Activated T-cell treated with anti-CD3 and anti-CD28 coated beads, Interleukin-2, amount 50 U/mL, for 72 hours (primary cell): ENCODE data around the gene MYO5A. TPM values are rescaled to one million over a fixed set of nuclear protein-coding genes. Genes with fewer than 3 reads are reported as not detected.
A peak's percentile ranks its signal among the peaks of the same experiment; 100 is the strongest.
"Not testable (repeated sequence)": the region's sequence is repeated elsewhere in the genome, so short reads cannot be mapped to it uniquely, and the experiment has no call there.

Experiments
- ATAC-seq, 2 donors: fragments of 150-1000 bp; cut with Tn5 transposase; replicated peaks in 1 of 2; 2 replicates each; pipeline ENCODE4 v1.10.0; 2021; ENCODE audit warnings: moderate library complexity in 2 of 2, mild to moderate bottlenecking in 1 of 2
- DNase-seq, 2 donors: peaks; one replicate each; pipeline ENCODE4 v3.0.0; 2021 to 2022; ENCODE audit warnings: mixed read lengths in 1 of 2
- H3K27ac Mint-ChIP-seq: one replicate; pipeline ENCODE4 v1.8.0; 2022; ENCODE audit warnings: mild to moderate bottlenecking, moderate library complexity, mixed read lengths
- H3K27me3 Mint-ChIP-seq: one replicate; pipeline ENCODE4 v1.8.0; 2022; ENCODE audit warnings: low read depth, mixed read lengths
- H3K36me3 Mint-ChIP-seq, 2 donors: one replicate each; pipeline ENCODE4 v1.8.0; 2022; ENCODE audit warnings: mixed read lengths in 2 of 2, mild to moderate bottlenecking in 1 of 2; ENCODE audit not compliant: insufficient read depth in 2 of 2
- H3K4me1 Mint-ChIP-seq: one replicate; pipeline ENCODE4 v1.8.0; 2022; ENCODE audit warnings: low read depth, mixed read lengths
- H3K4me3 Mint-ChIP-seq, 2 donors: one replicate each; pipeline ENCODE4 v1.8.0; 2022; ENCODE audit warnings: mild to moderate bottlenecking in 2 of 2, mixed read lengths in 2 of 2, moderate library complexity in 2 of 2
- H3K9me3 Mint-ChIP-seq, 2 donors: one replicate each; pipeline ENCODE4 v1.8.0; 2022; ENCODE audit warnings: mixed read lengths in 2 of 2
- total RNA-seq, 2 donors: library from RNA; stranded (reverse); gene quantifications; one replicate each; pipeline ENCODE4 v1.2.3, GENCODE V29; 2022

Gene MYO5A
- total RNA-seq, 2 donors from 2014 or later: 29.6 to 37.2 TPM

DNA sequence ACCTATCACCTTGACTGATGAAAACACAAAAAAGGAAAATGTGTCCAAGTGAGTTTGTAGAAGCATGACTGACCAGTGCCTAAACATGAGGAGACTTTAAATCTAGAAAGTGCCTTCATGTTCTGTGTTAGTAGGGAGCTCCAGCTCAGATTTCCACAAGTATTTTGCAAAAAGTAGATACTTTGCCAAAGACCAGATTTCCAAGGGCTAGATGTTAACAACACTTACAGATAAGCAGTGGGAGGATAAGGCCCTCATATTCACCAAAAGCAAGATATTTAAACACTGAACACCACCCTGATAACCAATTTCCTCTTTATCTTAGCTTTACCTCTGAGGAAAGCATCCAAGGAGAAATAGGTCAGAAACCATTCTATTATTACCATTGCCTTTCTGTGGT is 91.0 kb downstream of the MYO5A start:
- Mint-ChIP-seq H3K4me1 (peaks cover 27% of the 10 kb centered on the region), H3K27ac (no peak overlapping the region), H3K9me3 (no peaks in the 10 kb centered on the region), H3K27me3 (no peaks in the 10 kb centered on the region), H3K36me3 (no peaks in the 10 kb centered on the region), H3K4me3 (no peak overlapping the region)
- DNase-seq (no peak), ATAC-seq (no peak)

DNA sequence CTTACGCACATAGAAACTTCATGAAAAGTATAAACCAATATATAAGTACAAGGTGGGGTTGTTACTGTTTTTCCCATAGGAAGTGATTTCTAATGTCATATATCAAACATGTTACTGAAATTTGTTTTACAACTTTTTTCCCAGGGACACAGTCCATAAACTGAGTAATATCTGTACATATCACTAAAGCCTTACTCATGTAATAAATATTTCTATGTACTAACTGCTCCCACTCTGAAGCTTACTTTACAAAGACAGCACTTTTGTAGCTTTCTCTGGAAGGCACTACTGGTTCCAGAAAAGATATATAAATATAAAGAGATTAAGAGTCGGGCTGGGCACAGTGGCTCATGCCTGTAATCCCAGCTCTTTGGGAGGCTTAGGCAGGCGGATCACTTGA is 91.7 kb downstream of the MYO5A start:
- peaks cover 27% of the 10 kb centered on the region for H3K4me1 Mint-ChIP-seq
- H3K9me3 Mint-ChIP-seq: no peaks in the 10 kb centered on the region
- no peaks in the 10 kb centered on the region for H3K36me3 Mint-ChIP-seq

DNA sequence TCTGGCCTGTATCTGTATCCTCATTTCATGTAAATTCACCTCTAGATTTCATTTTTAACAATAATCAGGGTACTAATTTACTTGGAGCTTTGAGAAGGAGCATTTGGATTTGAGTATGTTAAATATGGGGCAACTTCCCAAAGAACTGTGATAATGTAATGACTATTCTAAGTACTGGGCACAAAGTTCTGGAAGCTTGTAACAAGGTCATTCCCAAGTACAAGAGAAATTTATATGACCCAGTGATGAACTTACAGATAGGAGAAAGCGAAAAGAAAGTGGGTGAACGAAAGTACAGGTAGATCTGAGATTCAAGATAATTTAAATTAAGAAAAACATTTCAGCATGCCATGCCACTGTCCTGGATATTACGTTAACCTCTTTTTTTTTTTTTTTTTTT is 93.8 kb downstream of the MYO5A start:
- Mint-ChIP-seq H3K36me3 (no peaks in the 10 kb centered on the region), H3K27me3 (no peaks in the 10 kb centered on the region), H3K9me3 (no peaks in the 10 kb centered on the region), H3K4me1 (peaks cover 14% of the 10 kb centered on the region), H3K27ac (no peak overlapping the region), H3K4me3 (no peak overlapping the region)
- no peak for ATAC-seq
- DNase-seq: no peak

More for the DNA sequence above, 91.7 kb downstream of the MYO5A start:
- Mint-ChIP-seq H3K27ac (no peak overlapping the region), H3K4me3 (no peak overlapping the region), H3K27me3 (no peaks in the 10 kb centered on the region)
- DNase-seq: no peak
- ATAC-seq: no peak

DNA sequence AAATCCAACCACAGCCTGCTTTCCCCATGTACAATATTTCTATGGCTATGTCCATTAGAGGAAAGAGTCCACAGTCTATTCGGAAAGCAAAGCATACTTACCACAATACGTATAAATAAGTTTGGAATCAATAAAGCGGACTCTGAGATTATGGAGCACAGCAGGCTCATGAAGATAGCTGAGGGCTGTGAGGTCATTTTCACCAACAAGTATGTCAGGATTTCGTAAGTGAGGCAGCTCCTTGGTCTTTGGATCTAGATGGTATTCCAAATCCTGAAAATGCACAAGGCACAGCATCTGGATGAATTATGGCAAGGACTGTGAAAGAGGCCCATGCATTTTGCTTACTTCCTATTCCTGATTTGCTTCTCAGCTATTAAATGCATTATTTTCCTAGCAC is 100.4 kb downstream of the MYO5A start:
- no peak overlapping the region for H3K4me3 Mint-ChIP-seq
- H3K4me1 Mint-ChIP-seq: peaks cover 11% of the 10 kb centered on the region
- ATAC-seq (no peak), DNase-seq (no peak)
- no peaks in the 10 kb centered on the region for H3K9me3 Mint-ChIP-seq
- H3K27me3 Mint-ChIP-seq: no peaks in the 10 kb centered on the region
- H3K27ac Mint-ChIP-seq: no peak overlapping the region
- H3K36me3 Mint-ChIP-seq: peaks cover 0 to 1% of the 10 kb centered on the region in 2 donors

DNA sequence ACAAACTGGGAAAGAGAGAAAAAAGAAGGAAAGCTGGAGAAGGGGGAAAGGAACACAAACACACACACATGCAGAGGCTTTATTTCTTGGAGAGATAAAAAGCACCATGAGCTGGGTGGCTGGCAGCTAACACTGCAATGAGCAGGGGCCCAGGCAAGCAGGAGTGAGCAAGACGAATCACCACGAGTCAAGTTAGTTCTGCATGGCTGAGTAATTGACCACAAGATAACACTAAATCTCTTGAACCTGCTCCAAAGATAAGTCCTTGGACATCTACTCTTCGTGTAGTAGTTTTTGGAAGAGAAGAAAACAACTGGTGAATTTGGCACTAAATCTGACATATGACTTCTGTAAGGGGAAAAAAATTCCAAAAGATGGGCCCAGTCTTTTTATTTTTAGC is 100.9 kb downstream of the MYO5A start:
- peaks cover 0 to 1% of the 10 kb centered on the region in 2 donors for H3K36me3 Mint-ChIP-seq
- DNase-seq (peak; percentile 31 to 34), ATAC-seq (peak; percentile 79 to 81)
- peaks cover 11% of the 10 kb centered on the region for H3K4me1 Mint-ChIP-seq
- no peak overlapping the region for H3K4me3 Mint-ChIP-seq
- no peaks in the 10 kb centered on the region for H3K27me3 Mint-ChIP-seq
- no peak overlapping the region for H3K27ac Mint-ChIP-seq
- H3K9me3 Mint-ChIP-seq: no peaks in the 10 kb centered on the region

DNA sequence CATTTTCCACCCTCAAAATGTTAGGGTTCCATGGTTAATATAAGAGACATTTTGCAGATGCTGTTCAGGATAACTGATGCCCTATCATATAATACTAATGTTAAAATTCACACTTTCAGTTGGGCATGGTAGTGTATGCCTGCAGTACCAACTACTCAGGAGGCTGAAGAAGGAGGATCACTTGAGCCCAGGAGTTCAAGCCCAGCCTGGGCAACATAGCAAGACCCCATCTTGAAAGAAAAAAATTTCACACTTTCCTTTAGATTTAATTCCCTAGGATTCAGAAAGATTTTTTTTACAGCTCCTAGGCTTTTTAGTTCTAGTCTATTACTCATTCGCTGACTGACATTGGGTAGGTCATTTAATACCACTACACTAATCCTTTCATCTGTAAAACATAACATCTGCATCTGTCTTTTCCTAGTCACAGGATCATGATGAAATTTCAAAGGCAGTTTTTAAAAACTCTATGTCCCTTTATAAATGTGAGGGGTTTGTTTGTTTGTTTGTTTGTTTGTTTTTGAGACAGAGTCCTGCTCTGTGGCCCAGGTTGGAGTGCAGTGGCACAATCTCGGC is 103.7 kb downstream of the MYO5A start:
- H3K36me3 Mint-ChIP-seq: peaks cover 0 to 1% of the 10 kb centered on the region in 2 donors
- no peak for ATAC-seq
- no peaks in the 10 kb centered on the region for H3K9me3 Mint-ChIP-seq
- no peaks in the 10 kb centered on the region for H3K27me3 Mint-ChIP-seq
- H3K4me3 Mint-ChIP-seq: no peak overlapping the region
- DNase-seq: no peak
- no peak overlapping the region for H3K27ac Mint-ChIP-seq
- H3K4me1 Mint-ChIP-seq: peaks cover 11% of the 10 kb centered on the region

DNA sequence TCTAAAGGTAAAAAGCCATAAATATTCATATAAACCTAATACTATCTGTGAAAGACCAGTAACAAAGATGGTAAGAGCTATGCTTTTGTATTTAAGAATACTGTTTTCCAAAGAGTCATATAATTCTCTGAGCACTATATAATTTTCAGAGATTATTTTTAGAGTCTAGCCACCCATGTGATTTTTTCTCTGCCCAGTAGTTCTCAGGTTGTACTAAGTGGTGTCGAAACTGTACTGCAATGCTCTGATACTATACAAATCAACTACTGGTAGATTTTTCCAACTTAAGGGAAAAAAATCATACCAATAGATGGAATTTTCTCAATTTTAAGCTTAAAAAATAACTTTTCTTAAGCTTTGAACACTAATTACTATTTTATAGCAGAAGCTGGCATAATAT is 104.8 kb downstream of the MYO5A start:
- DNase-seq (no peak), ATAC-seq (no peak)
- Mint-ChIP-seq H3K27ac (no peak overlapping the region), H3K36me3 (peaks cover 0 to 1% of the 10 kb centered on the region in 2 donors), H3K4me1 (peaks cover 11% of the 10 kb centered on the region), H3K4me3 (no peak overlapping the region), H3K27me3 (no peaks in the 10 kb centered on the region), H3K9me3 (no peaks in the 10 kb centered on the region)

DNA sequence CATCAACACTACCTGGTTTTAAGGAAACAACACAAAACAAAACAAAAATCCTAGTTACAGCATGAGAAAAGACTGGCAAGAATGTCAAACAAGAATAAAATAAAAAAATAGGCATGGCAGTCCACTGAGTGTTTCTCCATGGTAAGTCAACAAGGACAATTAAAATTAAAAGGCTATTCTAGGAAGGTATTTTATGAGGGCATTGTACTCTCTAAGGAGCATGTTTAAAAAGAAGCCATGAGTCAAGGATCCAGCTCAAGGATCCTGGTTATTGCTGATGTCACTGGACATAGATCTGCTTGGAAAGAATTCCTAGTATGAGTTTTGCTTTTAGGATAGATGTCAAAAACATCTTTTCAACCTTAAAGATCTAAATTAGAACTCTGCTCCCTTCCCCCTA is 106.7 kb downstream of the MYO5A start:
- Mint-ChIP-seq H3K4me1 (no peaks in the 10 kb centered on the region), H3K9me3 (no peaks in the 10 kb centered on the region), H3K4me3 (no peak overlapping the region), H3K36me3 (peaks cover 0 to 2% of the 10 kb centered on the region in 2 donors), H3K27ac (no peak overlapping the region), H3K27me3 (no peaks in the 10 kb centered on the region)
- DNase-seq: no peak
- ATAC-seq: no peak

DNA sequence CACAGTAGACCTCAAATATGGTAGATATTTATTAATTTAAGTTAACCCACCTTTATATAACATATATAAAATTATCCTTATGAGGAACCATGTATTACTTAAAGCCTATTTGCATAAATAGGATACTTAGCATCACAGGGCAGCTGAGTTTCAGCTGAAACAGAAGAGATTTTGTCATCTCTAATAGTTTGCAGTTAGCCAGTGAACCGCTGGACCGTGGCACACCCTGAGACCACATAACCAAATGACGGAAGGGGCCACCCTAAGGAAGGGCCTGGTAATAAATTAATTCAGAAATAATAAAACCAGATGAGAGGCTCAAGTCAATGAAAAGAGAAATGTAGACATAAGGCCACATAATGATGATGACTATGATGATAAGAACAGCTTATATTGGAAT is 107.7 kb downstream of the MYO5A start:
- Mint-ChIP-seq H3K4me3 (no peak overlapping the region), H3K27me3 (no peaks in the 10 kb centered on the region)

DNA sequence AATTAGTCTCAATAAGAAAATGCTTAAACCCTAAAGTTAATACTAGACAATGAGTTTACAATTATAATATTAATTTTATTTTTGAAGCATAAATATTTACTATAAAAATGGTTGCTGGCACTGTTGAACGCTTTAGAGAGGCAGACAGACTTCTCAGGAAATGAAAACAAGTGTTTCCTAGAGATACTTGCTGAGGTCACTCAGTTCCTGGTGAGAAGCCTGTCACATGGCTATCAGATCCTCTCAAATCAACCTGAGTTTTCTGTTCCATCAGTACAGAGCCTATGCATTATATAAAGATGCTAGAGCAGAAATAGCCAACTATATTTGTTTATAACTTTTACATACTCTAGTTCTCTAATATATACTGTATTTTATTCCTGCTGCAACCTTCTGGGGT is 109.2 kb downstream of the MYO5A start:
- DNase-seq (no peak), ATAC-seq (no peak)
- Mint-ChIP-seq H3K27ac (no peak overlapping the region), H3K9me3 (no peaks in the 10 kb centered on the region), H3K27me3 (no peaks in the 10 kb centered on the region), H3K4me1 (no peaks in the 10 kb centered on the region), H3K36me3 (peaks cover 0 to 2% of the 10 kb centered on the region in 2 donors), H3K4me3 (no peak overlapping the region)

More for the DNA sequence above, 107.7 kb downstream of the MYO5A start:
- Mint-ChIP-seq H3K27ac (no peak overlapping the region), H3K9me3 (no peaks in the 10 kb centered on the region), H3K4me1 (no peaks in the 10 kb centered on the region), H3K36me3 (peaks cover 0 to 2% of the 10 kb centered on the region in 2 donors)
- ATAC-seq (no peak), DNase-seq (no peak)

DNA sequence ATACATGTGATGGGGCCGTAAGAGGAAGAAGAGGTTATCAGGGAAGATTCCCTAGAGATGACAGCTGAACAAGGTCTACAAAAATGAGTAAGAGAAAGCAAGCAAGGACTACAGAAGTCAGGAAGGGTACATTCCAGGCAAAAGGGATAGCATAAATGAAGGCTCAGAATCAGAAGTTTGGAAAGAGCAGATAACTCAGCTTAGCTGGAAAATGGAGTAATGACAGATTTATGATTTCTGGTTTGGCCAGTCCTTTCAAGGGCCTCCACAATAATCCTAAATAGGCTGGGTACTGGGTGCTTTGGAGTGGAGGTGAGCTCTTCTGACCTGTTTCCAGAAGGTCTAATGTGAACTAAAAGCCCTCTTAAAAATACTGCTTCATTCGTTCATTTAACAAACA is 110.7 kb downstream of the MYO5A start:
- Mint-ChIP-seq H3K27ac (peak overlapping the region; percentile 1), H3K27me3 (no peaks in the 10 kb centered on the region), H3K9me3 (no peaks in the 10 kb centered on the region), H3K4me1 (no peaks in the 10 kb centered on the region), H3K4me3 (no peak overlapping the region), H3K36me3 (peaks cover 0 to 2% of the 10 kb centered on the region in 2 donors)
- DNase-seq (no peak), ATAC-seq (no peak)

DNA sequence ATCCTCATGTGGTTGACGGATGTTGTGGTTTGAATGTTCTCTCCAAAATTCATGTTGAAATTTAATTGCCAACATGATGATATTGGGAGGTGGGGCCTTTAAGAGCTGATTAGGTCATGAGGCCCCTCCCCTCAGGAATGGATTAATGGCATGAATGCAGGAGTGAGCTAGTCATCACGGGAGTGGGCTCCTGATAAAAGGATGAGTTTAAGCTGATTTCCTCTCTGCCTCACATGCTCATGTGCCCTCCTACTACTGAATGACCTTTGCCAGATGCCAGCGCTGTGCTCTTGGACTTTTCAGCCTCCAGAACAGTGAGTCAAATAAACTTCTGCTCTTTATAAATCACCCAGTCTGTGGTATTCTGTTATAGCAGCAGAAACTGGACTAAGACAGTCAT is 111.2 kb downstream of the MYO5A start:
- Mint-ChIP-seq H3K27ac (no peak overlapping the region), H3K36me3 (peaks cover 0 to 2% of the 10 kb centered on the region in 2 donors), H3K27me3 (no peaks in the 10 kb centered on the region), H3K4me1 (no peaks in the 10 kb centered on the region), H3K4me3 (no peak overlapping the region), H3K9me3 (no peaks in the 10 kb centered on the region)
- ATAC-seq (no peak), DNase-seq (no peak)

DNA sequence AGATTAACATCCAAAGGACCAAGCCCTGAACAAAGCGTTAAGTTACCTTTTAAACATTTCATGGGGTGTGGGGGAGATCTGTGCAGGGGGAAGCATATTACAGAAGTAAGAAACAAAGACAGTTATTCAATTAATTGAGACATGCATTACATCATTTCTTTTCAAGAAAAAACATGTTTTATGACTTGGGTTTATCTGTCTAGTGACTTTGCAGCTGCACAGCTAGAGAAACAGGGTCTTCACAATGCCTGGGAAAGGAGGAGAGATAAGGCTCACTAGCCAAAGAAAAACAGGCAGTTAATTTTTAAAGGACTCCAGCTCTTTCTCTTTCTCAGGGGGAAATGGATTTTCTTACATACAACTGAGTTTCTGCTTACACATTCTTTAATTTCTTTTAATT is 112.1 kb downstream of the MYO5A start:
- not testable (repeated sequence) for H3K36me3 Mint-ChIP-seq, H3K27ac Mint-ChIP-seq, DNase-seq, H3K4me1 Mint-ChIP-seq, ATAC-seq, H3K27me3 Mint-ChIP-seq, H3K4me3 Mint-ChIP-seq, H3K9me3 Mint-ChIP-seq

DNA sequence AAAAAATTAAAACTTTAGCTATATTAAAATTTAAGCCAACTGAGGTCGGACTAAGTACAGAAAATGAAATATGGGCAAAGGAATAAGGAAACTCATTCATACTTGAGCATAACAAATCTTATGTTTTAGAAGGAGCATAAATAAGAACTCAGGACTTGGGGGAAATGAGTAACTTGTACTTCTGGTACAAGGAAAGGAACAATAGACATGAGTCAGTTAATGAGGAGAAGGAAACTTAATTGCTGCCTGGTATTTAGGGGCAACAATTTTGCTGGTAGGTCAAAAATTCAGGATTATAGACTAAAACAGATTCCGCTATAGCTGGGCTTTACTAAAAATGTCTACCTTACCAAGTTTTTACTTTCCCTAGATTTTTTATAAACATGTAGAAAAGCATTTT is 113.1 kb downstream of the MYO5A start:
- no peak overlapping the region for H3K27ac Mint-ChIP-seq

More for the DNA sequence above, 113.1 kb downstream of the MYO5A start:
- H3K4me1 Mint-ChIP-seq: no peaks in the 10 kb centered on the region
- ATAC-seq (no peak), DNase-seq (no peak)
- peaks cover 0 to 2% of the 10 kb centered on the region in 2 donors for H3K36me3 Mint-ChIP-seq
- no peak overlapping the region for H3K4me3 Mint-ChIP-seq
- H3K9me3 Mint-ChIP-seq: no peaks in the 10 kb centered on the region
- H3K27me3 Mint-ChIP-seq: no peaks in the 10 kb centered on the region
